Measurements from ENCODE around the gene RBM14.
"Not testable (repeated sequence)": the region's sequence is repeated elsewhere in the genome, so short reads cannot be mapped to it uniquely, and the experiment has no call there.

RBM14 gene

GRCh38 chr11:66600219-66600618 lies 16.2 kb upstream of the RBM14 start:
- DNase-seq = no peak

DNA sequence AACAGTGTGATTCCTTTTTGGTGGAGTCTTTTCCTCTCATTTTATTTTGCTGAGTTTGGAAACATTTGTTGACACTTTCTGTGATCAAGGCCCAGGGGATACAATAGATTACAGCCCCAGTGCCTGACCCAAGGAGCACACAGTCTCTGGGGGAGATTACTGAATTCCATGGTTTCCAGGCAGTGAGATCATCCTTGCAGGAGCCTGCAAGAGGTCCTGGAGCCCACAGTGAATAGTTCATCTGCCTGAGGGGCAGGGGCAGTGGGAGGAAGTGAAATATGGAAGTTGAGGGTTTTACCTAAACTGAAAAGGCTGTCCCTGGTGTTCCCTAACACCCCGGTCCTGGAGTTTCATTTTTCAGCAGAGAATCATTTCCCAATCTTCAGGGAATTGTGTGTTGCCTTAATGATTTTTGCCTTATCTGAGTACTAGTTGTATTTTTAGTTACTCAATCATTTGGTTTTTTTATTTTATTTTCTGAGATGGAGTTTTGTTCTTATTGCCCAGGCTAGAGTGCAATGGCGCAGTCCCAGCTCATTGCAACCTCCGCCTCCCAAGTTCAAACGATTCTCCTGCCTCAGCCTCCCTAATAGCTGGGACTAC lies 15.7 kb upstream of the RBM14 start:
- DNase-seq = no peak

- no peak for DNase-seq
These were observed 13.4 kb upstream of the RBM14 start for GRCh38 chr11:66603072-66603471.

DNA sequence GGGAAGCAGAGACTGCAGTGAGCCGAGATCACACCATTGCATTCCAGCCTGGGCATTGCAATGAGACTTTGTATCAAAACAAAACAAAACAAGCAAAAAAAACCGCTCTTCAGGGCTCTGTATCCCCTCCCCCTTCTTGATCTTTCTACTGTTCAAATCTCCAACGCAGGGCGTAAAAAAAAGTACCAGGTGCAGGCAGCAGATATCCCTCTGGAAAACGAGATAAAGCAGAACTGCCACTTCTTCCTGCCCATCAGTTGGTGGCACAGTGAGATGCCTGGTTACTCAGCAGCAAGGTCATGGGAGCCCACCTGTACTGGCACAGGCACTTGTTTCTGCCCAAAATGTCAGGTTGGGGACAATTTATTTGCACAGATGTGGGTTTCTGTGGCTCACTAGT lies 12.3 kb upstream of the RBM14 start:
- DNase-seq = no peak

DNA sequence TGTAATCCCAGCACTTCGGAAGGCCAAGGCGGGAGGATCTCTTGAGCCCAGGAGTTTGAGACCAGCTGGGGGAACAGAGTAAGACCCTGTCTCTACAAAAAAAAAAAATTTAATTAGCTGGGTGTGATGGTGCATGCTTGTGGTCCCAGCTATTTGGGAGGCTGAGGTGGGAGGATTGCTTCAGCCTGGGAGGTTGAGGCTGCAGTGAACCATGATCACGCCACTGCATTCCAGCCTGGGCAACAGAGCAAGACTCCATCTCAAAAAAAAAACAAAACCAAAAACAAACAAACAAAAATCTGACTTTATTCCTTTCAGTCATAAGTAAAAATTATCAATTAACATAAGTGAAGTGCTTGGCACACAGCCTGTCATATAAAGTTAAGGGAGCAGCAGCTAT lies 9.8 kb upstream of the RBM14 start:
- DNase-seq = not testable (repeated sequence)

GRCh38 chr11:66607126-66607834 lies 9.2 kb upstream of the RBM14 start:
- DNase-seq = no peak

DNA sequence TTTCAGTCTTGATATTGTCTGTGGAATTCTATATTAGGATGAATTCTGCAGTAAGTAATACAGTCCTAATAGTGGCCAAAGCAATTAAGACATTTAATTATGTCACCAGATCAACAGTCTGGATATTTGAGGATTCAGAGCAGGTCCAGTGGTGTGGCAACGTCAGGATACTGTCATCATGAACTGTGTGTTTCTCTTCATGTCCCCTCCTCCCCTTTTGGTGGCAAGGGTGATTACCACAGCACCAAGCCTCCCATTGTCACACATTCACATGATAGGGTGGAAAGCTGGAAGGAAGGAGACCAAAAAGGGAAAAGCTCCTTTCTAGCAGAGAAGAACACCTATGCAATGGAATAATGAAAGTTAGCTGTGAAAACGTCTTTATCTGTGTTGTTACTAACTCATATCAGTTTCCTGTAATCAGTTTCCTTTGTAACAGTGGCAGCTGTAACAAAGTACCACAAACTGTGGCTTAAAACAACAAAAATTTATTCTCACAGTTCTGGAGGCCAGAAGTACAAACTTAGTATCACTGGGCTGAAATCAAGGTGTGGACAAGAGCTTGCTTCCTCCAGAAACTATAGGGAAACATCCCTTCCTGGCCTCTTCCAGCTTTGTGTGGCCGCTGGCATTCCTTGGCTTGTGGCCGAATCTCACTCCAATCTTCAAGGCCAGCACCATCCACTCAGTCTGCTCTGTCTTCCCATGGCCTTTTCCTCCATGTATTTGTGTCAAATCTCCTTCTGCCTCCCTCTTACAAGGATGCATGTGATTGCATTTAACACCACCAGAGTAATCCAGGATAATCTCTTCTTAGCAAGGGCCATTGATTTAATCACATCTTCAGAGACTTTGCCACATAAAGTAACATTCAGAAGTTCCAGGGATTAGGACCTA lies 6.5 kb upstream of the RBM14 start:
- DNase-seq = no peak

DNA sequence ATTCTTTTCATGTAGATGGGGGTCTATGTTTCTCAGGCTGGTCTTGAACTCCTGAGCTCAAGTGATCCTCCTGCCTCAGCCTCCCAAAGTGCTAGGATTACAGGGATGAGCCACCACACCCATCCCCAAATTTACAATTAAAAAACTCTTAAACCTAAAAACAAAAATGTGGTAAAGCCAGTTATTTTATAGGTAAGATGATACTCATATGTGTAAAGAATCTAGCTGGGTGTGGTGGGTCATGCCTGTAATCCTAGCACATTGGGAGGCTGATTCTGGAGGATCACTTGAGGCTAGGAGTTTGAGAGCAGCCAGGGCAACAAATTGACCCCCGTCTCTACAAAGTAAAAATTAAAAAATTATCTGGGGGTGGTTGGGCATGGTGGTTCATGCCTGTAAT lies 4.0 kb upstream of the RBM14 start:
- DNase-seq = no peak

DNA sequence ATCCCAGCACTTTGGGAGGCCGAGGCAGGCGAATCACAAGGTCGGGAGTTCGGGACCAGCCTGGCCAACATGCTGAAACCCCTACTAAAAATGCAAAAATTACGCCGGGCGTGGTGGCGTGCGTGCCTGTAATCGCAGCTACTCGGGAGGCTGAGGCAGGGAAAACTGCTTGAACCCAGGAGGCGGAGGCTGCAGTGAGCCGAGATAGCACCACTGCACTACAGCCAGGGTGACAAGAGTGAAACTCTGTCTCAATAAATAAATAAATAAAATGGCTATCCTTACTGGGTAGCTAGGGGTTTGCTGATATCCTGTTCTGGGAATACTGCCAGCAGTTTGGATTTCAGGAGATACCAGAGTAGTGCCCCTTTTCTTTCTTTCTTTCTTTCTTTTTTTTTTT lies 2.4 kb upstream of the RBM14 start:
- DNase-seq = no peak

DNA sequence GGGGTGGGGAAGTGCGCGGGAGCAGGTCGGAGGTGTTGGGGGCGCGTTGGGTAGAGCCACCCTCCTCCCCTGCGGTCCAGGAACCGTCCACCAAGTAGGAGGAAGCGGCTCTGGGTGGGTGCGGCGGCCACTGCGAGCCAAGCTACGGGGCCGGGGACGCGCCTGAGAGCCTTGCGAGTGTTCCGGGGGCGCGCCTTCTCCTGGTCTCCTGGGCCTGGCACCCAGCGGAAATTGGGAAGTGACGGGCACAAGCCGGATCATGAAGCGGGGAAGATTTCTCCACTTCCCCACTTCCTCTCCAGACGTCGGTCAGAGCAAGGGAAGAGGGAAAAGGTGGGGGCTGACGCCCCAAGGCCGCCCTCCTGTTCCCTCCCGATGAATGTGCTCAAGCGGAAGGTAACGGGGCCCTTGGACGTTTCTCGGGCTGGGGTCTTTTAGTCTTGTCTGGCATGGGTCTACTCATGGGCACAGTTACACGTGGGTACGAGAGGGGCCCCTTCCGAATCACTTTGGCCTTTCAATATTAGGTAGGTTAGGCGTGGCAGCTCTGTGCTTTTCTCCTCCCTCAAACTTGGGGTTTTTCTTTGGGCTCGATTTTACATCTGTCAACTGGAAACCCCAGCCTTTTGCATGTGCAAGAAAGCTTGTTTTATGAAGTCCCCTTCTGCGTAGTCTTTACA lies 865 bp downstream of the RBM14 start:
- DNase-seq = no peak

- no peak for DNase-seq
These were observed 2.7 kb downstream of the RBM14 start for GRCh38 chr11:66619080-66619554.

GRCh38 chr11:66624450-66624849 lies 8.0 kb downstream of the RBM14 start:
- no peak for DNase-seq

GRCh38 chr11:66625041-66625751 lies 8.8 kb downstream of the RBM14 start:
- no peak for DNase-seq

DNA sequence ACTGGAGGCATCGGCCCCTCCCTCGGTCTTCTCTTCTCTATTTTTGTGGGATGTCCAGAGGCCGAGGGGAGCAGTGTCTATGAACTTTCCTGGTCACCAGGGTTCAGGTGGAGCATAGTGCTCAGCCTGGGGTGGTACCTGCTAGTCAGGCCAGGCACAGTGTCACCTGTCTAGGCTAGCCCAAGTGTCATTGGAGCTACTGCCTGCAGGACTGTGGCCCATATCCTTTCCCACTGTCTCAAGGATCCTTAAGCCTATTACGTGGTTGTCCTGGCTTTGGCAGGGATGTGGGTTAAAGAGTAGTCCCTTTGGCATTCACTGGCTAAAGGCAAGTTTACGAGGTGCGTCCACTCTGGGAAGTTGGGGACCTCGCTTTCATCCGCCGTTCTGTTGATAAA lies 9.3 kb downstream of the RBM14 start:
- no peak for DNase-seq

- DNase-seq = no peak
These were observed 10.0 kb downstream of the RBM14 start for GRCh38 chr11:66626382-66626781.

DNA sequence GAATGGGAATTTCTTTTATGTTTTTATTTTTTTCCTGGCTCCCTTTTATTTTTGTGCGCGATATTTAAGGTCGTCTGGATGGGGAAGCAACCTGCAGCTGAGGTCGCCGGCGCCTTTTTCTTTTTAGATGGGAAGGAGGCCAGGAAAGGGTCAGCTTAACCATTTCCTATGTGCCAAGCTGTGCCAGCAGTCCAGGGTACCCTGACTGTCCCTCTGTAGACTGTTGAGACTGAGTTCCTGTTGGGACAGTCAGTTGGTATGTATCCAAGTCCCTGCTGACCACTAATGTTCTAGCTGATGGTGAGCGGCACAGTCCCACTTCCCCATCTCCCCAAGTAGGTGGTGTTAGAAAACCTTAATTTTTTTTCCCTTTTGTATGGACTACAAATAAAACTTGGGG lies 10.5 kb downstream of the RBM14 start:
- DNase-seq = no peak

- no peak for DNase-seq
These were observed 11.7 kb downstream of the RBM14 start for GRCh38 chr11:66628061-66628603.

DNA sequence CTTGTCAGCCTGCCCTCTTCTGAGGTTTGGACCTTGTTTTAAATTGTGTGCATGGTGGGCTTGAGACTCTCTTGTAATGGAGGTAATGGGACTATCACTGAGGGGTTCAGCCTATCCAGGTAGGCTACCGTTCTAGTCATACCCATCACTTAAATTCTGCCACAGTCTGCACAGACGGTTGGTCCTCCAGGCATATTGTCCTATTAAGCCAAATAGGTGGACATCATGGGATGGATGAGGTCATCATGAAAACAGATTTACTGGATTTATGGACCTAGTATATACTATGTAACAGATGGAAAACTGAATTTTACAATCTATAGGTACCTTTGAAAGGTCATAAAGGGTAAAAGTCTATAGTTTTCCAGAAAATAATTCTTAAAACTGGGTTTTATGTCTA lies 12.9 kb downstream of the RBM14 start:
- DNase-seq = no peak

DNA sequence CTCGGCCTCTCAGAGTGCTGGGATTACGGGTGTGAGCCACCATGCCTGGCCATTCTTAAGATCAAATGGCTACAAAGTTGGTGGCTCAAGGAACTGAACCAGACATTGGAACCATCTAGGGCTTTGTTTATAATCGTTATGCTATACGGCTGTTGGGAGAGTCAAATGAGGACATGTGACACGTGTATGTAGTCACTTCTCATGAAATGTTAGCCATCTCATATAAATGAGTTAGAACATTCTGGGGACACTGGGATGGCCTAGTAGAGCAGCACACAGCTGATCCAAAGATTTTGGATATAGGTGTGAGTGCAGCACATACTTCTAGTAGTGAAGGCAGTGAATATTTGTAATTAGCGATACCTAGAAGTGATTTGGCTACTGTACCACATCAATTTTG lies 15.5 kb downstream of the RBM14 start:
- no peak for DNase-seq

- no peak for DNase-seq
These were observed 16.5 kb downstream of the RBM14 start for GRCh38 chr11:66632952-66633351.

- no peak for DNase-seq
These were observed 20.0 kb downstream of the RBM14 start for GRCh38 chr11:66636411-66636810.

DNA sequence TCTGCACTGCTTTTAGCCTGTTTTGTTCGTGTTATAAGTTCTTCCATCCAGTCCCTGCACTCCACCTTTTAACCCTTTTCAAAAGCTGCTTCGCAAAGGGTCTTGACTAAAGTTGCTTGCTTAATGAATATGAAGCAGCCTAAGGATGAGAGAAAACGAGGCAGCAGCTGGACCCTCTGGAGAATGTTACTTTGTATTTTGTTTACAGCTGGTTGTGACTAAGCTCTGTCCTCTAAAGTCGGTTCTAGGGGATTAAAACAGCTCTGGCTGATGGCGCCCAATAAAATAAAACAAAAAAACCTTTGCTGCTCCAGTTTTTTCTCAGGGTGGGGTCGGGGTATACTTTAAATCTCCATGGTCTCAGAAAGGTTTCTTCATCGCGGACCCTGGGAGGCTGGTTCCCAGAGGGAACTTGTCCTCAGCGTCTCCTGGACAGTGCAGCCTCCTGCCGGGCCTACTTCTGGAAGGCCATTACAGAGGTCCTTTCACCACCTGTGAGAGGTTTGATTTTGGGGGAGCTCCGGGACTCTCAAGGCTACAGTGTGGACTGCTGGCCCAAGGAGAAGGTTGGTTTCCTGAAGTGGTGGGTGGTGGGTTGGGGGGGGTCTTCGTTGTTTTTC lies 21.2 kb downstream of the RBM14 start:
- no peak for DNase-seq

All from activated CD4-positive, alpha-beta T cell treated with anti-CD3 and anti-CD28 coated beads, Interleukin-2, amount 50 U/mL, for 4 hours (primary cell).